Measurements from ENCODE around the gene HMG20A.
A peak's percentile ranks its signal among the peaks of the same experiment; 100 is the strongest.

The HMG20A gene

GRCh38 chr15:77502379-77503095 is 81.8 kb downstream of the HMG20A start:
- DNase-seq: peak in 1 of 5 experiments; percentile 22

GRCh38 chr15:77503240-77503639 is 82.6 kb downstream of the HMG20A start:
- DNase-seq: no peak

GRCh38 chr15:77503764-77504163 is 83.1 kb downstream of the HMG20A start:
- DNase-seq: no peak

- DNase-seq: no peak
Measured at GRCh38 chr15:77504306-77504705, 83.6 kb downstream of the HMG20A start.

GRCh38 chr15:77504871-77505270 is 84.2 kb downstream of the HMG20A start:
- DNase-seq: no peak

GRCh38 chr15:77505556-77505955 is 84.9 kb downstream of the HMG20A start:
- DNase-seq: no peak

- DNase-seq: no peak
Measured at GRCh38 chr15:77506311-77507142, 85.8 kb downstream of the HMG20A start.

GRCh38 chr15:77507143-77507897 is 86.6 kb downstream of the HMG20A start:
- no peak for DNase-seq

GRCh38 chr15:77507911-77508310 is 87.2 kb downstream of the HMG20A start:
- no peak for DNase-seq

- no peak for DNase-seq
Measured at GRCh38 chr15:77508541-77509243, 88.0 kb downstream of the HMG20A start.

- DNase-seq: no peak
Measured at GRCh38 chr15:77510066-77511057, 89.7 kb downstream of the HMG20A start.

- DNase-seq: no peak
Measured at GRCh38 chr15:77511869-77512268, 91.2 kb downstream of the HMG20A start.

- no peak for DNase-seq
Measured at GRCh38 chr15:77513226-77513625, 92.5 kb downstream of the HMG20A start.

- no peak for DNase-seq
Measured at GRCh38 chr15:77514641-77515402, 94.1 kb downstream of the HMG20A start.

GRCh38 chr15:77515613-77516012 is 94.9 kb downstream of the HMG20A start:
- no peak for DNase-seq

GRCh38 chr15:77516076-77516475 is 95.4 kb downstream of the HMG20A start:
- no peak for DNase-seq

- no peak for DNase-seq
Measured at GRCh38 chr15:77516786-77517185, 96.1 kb downstream of the HMG20A start.

- no peak for DNase-seq
Measured at GRCh38 chr15:77517579-77517978, 96.9 kb downstream of the HMG20A start.

GRCh38 chr15:77518458-77518857 is 97.8 kb downstream of the HMG20A start:
- DNase-seq: no peak

GRCh38 chr15:77519540-77519939 is 98.9 kb downstream of the HMG20A start:
- DNase-seq: no peak

GRCh38 chr15:77521206-77521605 is 100.5 kb downstream of the HMG20A start:
- DNase-seq: no peak
